SK-N-SH (cell line): ENCODE results near the gene EIF3D. TPM values are rescaled to one million over a fixed set of nuclear protein-coding genes. Genes with fewer than 3 reads are reported as not detected.
"Not testable (repeated sequence)": the region's sequence is repeated elsewhere in the genome, so short reads cannot be mapped to it uniquely, and the experiment has no call there.

Source experiments
- CTCF ChIA-PET: fragments of 300-600, 350-600 bp; formaldehyde crosslinking; extraction: SDS; loops from one replicate; lab custom pipeline; 2021; lab: Yijun Ruan, JAX
- POLR2A ChIA-PET: fragments of 350-600 bp; sonication (Branson Sonifier 250); formaldehyde crosslinking; extraction: SDS; loops from one replicate; lab custom pipeline; 2020; ENCODE audit warnings: antibody characterized with exemption, inconsistent platforms; lab: Yijun Ruan, JAX
- DNase-seq: peaks from one replicate; pipeline ENCODE4 v3.0.0; 2012
- H2AFZ ChIP-seq: fragments of 200-600 bp; sonication (generic); 2 replicates; pipeline ENCODE4 v1.8.1; 2016; ENCODE audit warnings: antibody characterized with exemption, mild to moderate bottlenecking, low read depth
- H3F3A ChIP-seq: fragments of 200-600 bp; sonication (generic); replicated peaks from 2 replicates; pipeline ENCODE3; 2016; ENCODE audit warnings: antibody characterized with exemption, mild to moderate bottlenecking; ENCODE audit not compliant: insufficient read depth
- H3K27ac ChIP-seq, 2 experiments: fragments of 200-500 bp in 1 of 2; fragments of 200-600 bp in 1 of 2; sonication (Bioruptor generic) in 1 of 2; sonication (generic), shearing (Covaris generic) in 1 of 2; 2 replicates each; pipeline versions ENCODE4 v1.5.1 to v1.6.1; 2014 to 2016; ENCODE audit warnings: low read depth in 2 of 2, inconsistent platforms in 1 of 2, low read length in 1 of 2, mild to moderate bottlenecking in 1 of 2, mixed read lengths in 1 of 2
- H3K27me3 ChIP-seq: fragments of 200-600 bp; sonication (generic), shearing (Covaris generic); 2 replicates; pipeline ENCODE4 v1.6.1; 2016; ENCODE audit warnings: mixed run types; ENCODE audit not compliant: insufficient read depth
- H3K36me3 ChIP-seq, 2 experiments: fragments of 200-500 bp in 1 of 2; fragments of 200-600 bp in 1 of 2; sonication (Bioruptor generic) in 1 of 2; sonication (generic) in 1 of 2; replicated peaks in 1 of 2; 2 replicates each; pipeline versions ENCODE3 to v1.5.1; 2014 to 2016; ENCODE audit warnings: low read length in 1 of 2, mild to moderate bottlenecking in 1 of 2; ENCODE audit not compliant: insufficient read depth in 2 of 2, control insufficient read depth in 1 of 2
- H3K4me1 ChIP-seq, 2 experiments: fragments of 200-500 bp in 1 of 2; fragments of 200-600 bp in 1 of 2; sonication (Bioruptor generic) in 1 of 2; sonication (generic), shearing (Covaris generic) in 1 of 2; 2 replicates each; pipeline versions ENCODE4 v1.5.1 to v1.6.1; 2014 to 2016; ENCODE audit warnings: low read depth in 1 of 2, low read length in 1 of 2, mixed run types in 1 of 2; ENCODE audit not compliant: insufficient read depth in 2 of 2, control insufficient read depth in 1 of 2
- H3K4me2 ChIP-seq: fragments of 200-600 bp; sonication (generic), shearing (Covaris generic); 2 replicates; pipeline ENCODE4 v1.6.1; 2017; ENCODE audit warnings: mixed run types
- H3K4me3 ChIP-seq, 2 experiments: fragments of 200-500 bp in 1 of 2; fragments of 200-600 bp in 1 of 2; sonication (Bioruptor generic) in 1 of 2; sonication (generic), shearing (Covaris generic) in 1 of 2; 2 replicates each; pipeline versions ENCODE4 v1.5.1 to v1.8.1; 2014 to 2016; ENCODE audit warnings: low read depth in 2 of 2, inconsistent platforms in 1 of 2, low read length in 1 of 2, mild to moderate bottlenecking in 1 of 2, mixed read lengths in 1 of 2, moderate library complexity in 1 of 2
- H3K79me2 ChIP-seq: fragments of 200-600 bp; sonication (generic); 2 replicates; pipeline ENCODE4 v1.8.1; 2017; ENCODE audit warnings: mild to moderate bottlenecking; ENCODE audit not compliant: insufficient read depth
- H3K9ac ChIP-seq: fragments of 200-600 bp; sonication (generic); 2 replicates; pipeline ENCODE4 v1.6.1; 2017; ENCODE audit warnings: mixed run types
- H3K9me2 ChIP-seq: fragments of 200-600 bp; sonication (generic); 2 replicates; pipeline ENCODE4 v1.6.1; 2017; ENCODE audit warnings: mixed run types
- H3K9me3 ChIP-seq: fragments of 200-600 bp; sonication (generic); 2 replicates; pipeline ENCODE4 v1.6.1; 2017; ENCODE audit warnings: mixed run types, mild to moderate bottlenecking, moderate library complexity
- H4K20me1 ChIP-seq: fragments of 200-600 bp; sonication (generic); 2 replicates; pipeline ENCODE4 v1.6.1; 2017; ENCODE audit warnings: mild to moderate bottlenecking, mixed run types; ENCODE audit not compliant: insufficient read depth
- CTCF ChIP-seq: fragments of 200-600 bp; sonication (generic); IDR thresholded peaks from 2 replicates; pipeline ENCODE4 v1.6.1; 2017; ENCODE audit warnings: antibody characterized with exemption, mild to moderate bottlenecking, moderate library complexity
- FOSL2 ChIP-seq: IDR thresholded peaks from 2 replicates; pipeline ENCODE4 v1.4.0; 2012; ENCODE audit warnings: low read depth, mild to moderate bottlenecking, moderate library complexity, borderline replicate concordance
- GABPA ChIP-seq: IDR thresholded peaks from 2 replicates; pipeline ENCODE4 v1.4.0; 2012; ENCODE audit warnings: low read depth, mild to moderate bottlenecking
- MAX ChIP-seq: IDR thresholded peaks from 2 replicates; pipeline ENCODE4 v1.4.0; 2012; ENCODE audit warnings: low read depth
- MXI1 ChIP-seq: IDR thresholded peaks from 2 replicates; pipeline ENCODE4 v1.6.1; 2012; ENCODE audit warnings: mild to moderate bottlenecking, low read depth, low read length, improper control_type of control experiment
- RCOR1 ChIP-seq: fragments of 150-350 bp; IDR thresholded peaks from 2 replicates; pipeline ENCODE4 v1.6.1; 2017; ENCODE audit warnings: antibody characterized with exemption, low read length
- RFX5 ChIP-seq: IDR thresholded peaks from 2 replicates; pipeline ENCODE4 v1.6.1; 2012; ENCODE audit warnings: mild to moderate bottlenecking, improper control_type of control experiment, low read length
- RXRA ChIP-seq: IDR thresholded peaks from 2 replicates; pipeline ENCODE4 v1.4.0; 2012; ENCODE audit warnings: low read depth, mild to moderate bottlenecking, borderline replicate concordance
- SMC3 ChIP-seq: IDR thresholded peaks from 2 replicates; pipeline ENCODE4 v1.6.1; 2012; ENCODE audit warnings: low read depth, low read length, improper control_type of control experiment
- TAF1 ChIP-seq: IDR thresholded peaks from 2 replicates; pipeline ENCODE4 v1.6.1; 2012; ENCODE audit warnings: low read depth, mild to moderate bottlenecking, low read length, moderate library complexity, borderline replicate concordance
- WGBS: methylation state at CpG from one replicate; pipeline ENCODE4 v1.1.6; 2017; ENCODE audit warnings: low lambda C conversion rate; 5-methylcytosine and 5-hydroxymethylcytosine counted together
- polyA plus RNA-seq, 3 experiments: library from polyadenylated mRNA; depleted of rRNA; stranded (reverse); fragments of >200 nt; gene quantifications; 2 replicates each; pipeline ENCODE4 v1.2.3, GENCODE V29; 2012

The EIF3D gene
- polyA plus RNA-seq, 1 of the 3 experiments (the other 2 are of a cell fraction): 423 TPM

- WGBS: 99% methylated on average over 3 of the region's 3 CpGs
- CTCF ChIA-PET: interaction anchor here (1.0 to 3.5 kb wide), 2 partner anchors 10 to 13 kb away, joined by 3 to 21 read pairs; no protein-coding TSS in a partner anchor
Measured at GRCh38 chr22:36520423-36520822, 8.5 kb downstream of the EIF3D start.

GRCh38 chr22:36519906-36520305 is 9.1 kb downstream of the EIF3D start:
- peak overlapping the region in 1 of 2 experiments; percentile 6; a peak in 1 of 4 replicates for H3K4me3 ChIP-seq
- H3K36me3 ChIP-seq: peaks cover 87 to 98% of the 10 kb centered on the region in 2 experiments
- not testable (repeated sequence) for H3K9me2 ChIP-seq, H3K4me2 ChIP-seq, H3K9ac ChIP-seq, H4K20me1 ChIP-seq, H3K27me3 ChIP-seq, DNase-seq, H3K4me1 ChIP-seq, H3K27ac ChIP-seq, H3F3A ChIP-seq, H2AFZ ChIP-seq, H3K9me3 ChIP-seq
- peaks cover 22% of the 10 kb centered on the region; the same call in 1 of the 2 replicates for H3K79me2 ChIP-seq
- WGBS: 82% methylated on average over 2 of the region's 2 CpGs
- POLR2A ChIA-PET: interaction anchor here (2.0 kb wide), 1 partner anchor 13 kb away, joined by 7 read pairs; the partner anchor contains the start of gene FOXRED2
- CTCF ChIA-PET: interaction anchor here (1.0 kb wide), 1 partner anchor 12 kb away, joined by 3 read pairs; no protein-coding TSS in a partner anchor

More at GRCh38 chr22:36520423-36520822, 8.5 kb downstream of the EIF3D start:
- peaks cover 4% of the 10 kb centered on the region for H3F3A ChIP-seq
- H3K4me1 ChIP-seq: no peaks in the 10 kb centered on the region
- H3K27me3 ChIP-seq: no peaks in the 10 kb centered on the region
- H3K27ac ChIP-seq: no peak overlapping the region
- no peak overlapping the region for H3K9ac ChIP-seq
- H3K4me2 ChIP-seq: no peak overlapping the region
- POLR2A ChIA-PET: interaction anchor here (2.0 kb wide), 1 partner anchor 13 kb away, joined by 7 read pairs; the partner anchor contains the start of gene FOXRED2
- H3K36me3 ChIP-seq: peaks cover 89 to 98% of the 10 kb centered on the region in 2 experiments
- peaks cover 27% of the 10 kb centered on the region; the same call in 1 of the 2 replicates for H3K79me2 ChIP-seq
- H3K9me3 ChIP-seq: no peaks in the 10 kb centered on the region
- H2AFZ ChIP-seq: no peak overlapping the region
- DNase-seq: no peak
- no peak for TF ChIP-seq MXI1
- no peak for TF ChIP-seq FOSL2
- TF ChIP-seq RXRA: no peak
- no peak for TF ChIP-seq CTCF
- no peak for TF ChIP-seq RCOR1
- TF ChIP-seq, all 33 proteins: peak for 0
- Histone ChIP-seq H4K20me1 (no peaks in the 10 kb centered on the region), H3K4me3 (no peak overlapping the region), H3K9me2 (no peaks in the 10 kb centered on the region)

- Histone ChIP-seq H3K4me2 (no peak overlapping the region), H3K36me3 (peaks cover 79 to 82% of the 10 kb centered on the region in 2 experiments), H3K79me2 (no peaks in the 10 kb centered on the region), H3K9me2 (no peaks in the 10 kb centered on the region), H2AFZ (no peak overlapping the region), H3F3A (peaks cover 41% of the 10 kb centered on the region), H3K4me3 (no peak overlapping the region), H3K27ac (no peak overlapping the region), H4K20me1 (peaks cover 4% of the 10 kb centered on the region; the same call in 1 of the 2 replicates), H3K4me1 (no peaks in the 10 kb centered on the region), H3K9ac (no peak overlapping the region), H3K9me3 (no peaks in the 10 kb centered on the region), H3K27me3 (no peaks in the 10 kb centered on the region)
- ChIA-PET CTCF (no interaction called here), POLR2A (no interaction called here)
- no peak for DNase-seq
- 95% methylated on average over 1 of the region's 1 CpG for WGBS
- no peak for TF ChIP-seq GABPA
- TF ChIP-seq MAX: no peak
- TF ChIP-seq SMC3: no peak
- no peak for TF ChIP-seq TAF1
- no peak for TF ChIP-seq RFX5
Measured at GRCh38 chr22:36514766-36515165, 14.2 kb downstream of the EIF3D start.
